GM12878 (cell line): ENCODE data around the gene ZNF732. TPM values are rescaled to one million over a fixed set of nuclear protein-coding genes. Genes with fewer than 3 reads are reported as not detected.

ENCODE experiments used
- BCL11A ChIP-seq: IDR thresholded peaks from 2 replicates; pipeline ENCODE4 v1.6.1; 2011; ENCODE audit warnings: low read depth, low read length
- CBFB ChIP-seq: IDR thresholded peaks from 2 replicates; pipeline ENCODE4 v1.6.1; 2016; ENCODE audit warnings: antibody characterized with exemption, low read depth
- EED ChIP-seq: sonication (generic); IDR thresholded peaks from 2 replicates; pipeline ENCODE4 v1.6.1; 2016; ENCODE audit warnings: antibody characterized with exemption, low read depth
- HDAC2 ChIP-seq: fragments of 200-600 bp; sonication (generic); IDR thresholded peaks from 2 replicates; pipeline ENCODE4 v1.6.1; 2017
- IKZF1 ChIP-seq: fragments of 450-650 bp; conservative IDR thresholded peaks from 2 replicates; pipeline ENCODE4 v1.6.1; 2017; ENCODE audit warnings: antibody characterized with exemption, mild to moderate bottlenecking
- LARP7 ChIP-seq: fragments of 450-650 bp; IDR thresholded peaks from 2 replicates; pipeline ENCODE4 v1.6.1; 2017; ENCODE audit warnings: mild to moderate bottlenecking
- MEF2A ChIP-seq: IDR thresholded peaks from 2 replicates; pipeline ENCODE4 v1.6.1; 2011; ENCODE audit warnings: low read depth, mild to moderate bottlenecking, low read length, moderate library complexity; ENCODE audit not compliant: insufficient read depth
- RAD51 ChIP-seq: fragments of 450-650 bp; IDR thresholded peaks from 2 replicates; pipeline ENCODE4 v1.6.1; 2016; ENCODE audit warnings: moderate library complexity, mild to moderate bottlenecking, inconsistent platforms
- SP1 ChIP-seq: IDR thresholded peaks from one replicate; pipeline ENCODE4 v1.6.1; 2011; ENCODE audit warnings: low read depth, low read length
- SREBF1 ChIP-seq: IDR thresholded peaks from 2 replicates; pipeline ENCODE4 v1.6.1; 2012; ENCODE audit warnings: mild to moderate bottlenecking, low read length
- ZBTB11 ChIP-seq: fragments of 450-650 bp; formaldehyde crosslinking; IDR thresholded peaks from 2 replicates; pipeline ENCODE4 v1.5.0; 2022; ENCODE audit warnings: mild to moderate bottlenecking, missing genetic modification characterization
- polyA plus RNA-seq, 11 experiments: library from polyadenylated mRNA; depleted of rRNA in 4 of 11; unstranded in 6 of 11; stranded (reverse) in 5 of 11; fragments of >200 nt; fragmentation: Nextera tagmentation in 4 of 11; fragmentation: Illumina TruSeq in 1 of 11; extraction: Ambion mirVana in 4 of 11; extraction: Trizol in 1 of 11; gene quantifications; 1 replicate in 1 of 11; 2 replicates in 10 of 11; pipeline versions ENCODE4 v1.2.1 to v1.2.3, GENCODE V29; 2011 to 2016; ENCODE audit warnings: inconsistent platforms in 2 of 11, missing spikeins in 2 of 11, low read depth in 1 of 11
- total RNA-seq, 4 experiments: library from RNA; depleted of rRNA in 3 of 4; stranded (reverse); fragments of >200 nt in 3 of 4; fragmentation: Illumina TruSeq in 1 of 4; extraction: Trizol in 1 of 4; gene quantifications; 2 replicates each; pipeline versions ENCODE4 v1.2.1 to v1.2.3, GENCODE V29; 2013 to 2021
- TF ChIP-seq, protein P1 (sequence below): fragments of 450-650 bp; IDR thresholded peaks from 2 replicates; pipeline ENCODE4 v1.6.1; 2017; ENCODE audit warnings: antibody characterized with exemption, mild to moderate bottlenecking, moderate library complexity
- TF ChIP-seq, protein P2 (sequence below): fragments of 450-650 bp; IDR thresholded peaks from 2 replicates; pipeline ENCODE4 v1.6.1; 2018; ENCODE audit warnings: mild to moderate bottlenecking, low read depth, moderate library complexity; ENCODE audit not compliant: partially characterized antibody
- TF ChIP-seq, protein P3 (sequence below): fragments of 450-650 bp; IDR thresholded peaks from 2 replicates; pipeline ENCODE4 v1.6.1; 2016; ENCODE audit warnings: mild to moderate bottlenecking, moderate library complexity, borderline replicate concordance

ZNF732 gene
- total and polyA plus RNA-seq, 10 of the 15 experiments (the other 5 are each of a cell fraction or from before 2014, with no cell fraction given), result not detected

DNA sequence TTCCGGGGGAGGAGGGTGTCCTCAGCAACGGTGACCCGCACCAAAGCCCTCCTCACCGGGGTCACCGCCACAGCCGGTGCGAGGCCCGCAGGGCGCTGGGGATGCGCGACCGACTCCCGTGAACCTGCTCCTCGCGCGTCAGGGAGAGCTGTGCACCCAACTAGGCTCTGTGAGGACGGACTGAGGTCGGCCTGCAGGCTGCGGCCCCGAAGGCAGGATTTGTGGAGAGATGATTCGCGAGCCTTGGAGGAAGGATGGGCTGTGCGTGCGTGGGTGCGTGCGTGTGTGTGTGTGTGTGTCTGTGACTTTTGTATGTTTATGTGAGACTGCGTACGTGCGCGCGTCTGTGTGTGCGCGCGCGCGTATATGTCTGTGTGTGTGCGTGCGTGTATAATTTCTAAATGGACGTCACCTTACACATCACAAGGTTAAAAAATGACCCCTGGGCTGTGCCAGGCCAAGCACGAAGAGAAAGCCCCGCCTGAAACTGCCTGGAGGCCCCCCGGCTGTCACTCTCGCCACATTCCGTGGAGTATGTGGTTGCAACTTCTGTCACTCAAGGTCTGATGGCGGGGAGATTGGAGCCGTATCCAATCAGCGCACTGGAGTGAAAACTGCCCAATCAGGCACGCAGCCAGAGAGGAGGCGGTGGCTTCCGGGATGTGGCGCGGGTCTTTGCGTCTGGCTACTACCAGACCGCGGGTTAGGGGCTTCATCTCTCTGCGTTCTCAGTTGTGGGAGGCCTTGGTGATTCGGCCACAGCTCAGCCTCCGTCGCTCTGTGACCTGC lies 32.1 kb upstream of the ZNF732 start, which contains the start of gene ZNF141 (continued):
- TF ChIP-seq, protein P1, sequence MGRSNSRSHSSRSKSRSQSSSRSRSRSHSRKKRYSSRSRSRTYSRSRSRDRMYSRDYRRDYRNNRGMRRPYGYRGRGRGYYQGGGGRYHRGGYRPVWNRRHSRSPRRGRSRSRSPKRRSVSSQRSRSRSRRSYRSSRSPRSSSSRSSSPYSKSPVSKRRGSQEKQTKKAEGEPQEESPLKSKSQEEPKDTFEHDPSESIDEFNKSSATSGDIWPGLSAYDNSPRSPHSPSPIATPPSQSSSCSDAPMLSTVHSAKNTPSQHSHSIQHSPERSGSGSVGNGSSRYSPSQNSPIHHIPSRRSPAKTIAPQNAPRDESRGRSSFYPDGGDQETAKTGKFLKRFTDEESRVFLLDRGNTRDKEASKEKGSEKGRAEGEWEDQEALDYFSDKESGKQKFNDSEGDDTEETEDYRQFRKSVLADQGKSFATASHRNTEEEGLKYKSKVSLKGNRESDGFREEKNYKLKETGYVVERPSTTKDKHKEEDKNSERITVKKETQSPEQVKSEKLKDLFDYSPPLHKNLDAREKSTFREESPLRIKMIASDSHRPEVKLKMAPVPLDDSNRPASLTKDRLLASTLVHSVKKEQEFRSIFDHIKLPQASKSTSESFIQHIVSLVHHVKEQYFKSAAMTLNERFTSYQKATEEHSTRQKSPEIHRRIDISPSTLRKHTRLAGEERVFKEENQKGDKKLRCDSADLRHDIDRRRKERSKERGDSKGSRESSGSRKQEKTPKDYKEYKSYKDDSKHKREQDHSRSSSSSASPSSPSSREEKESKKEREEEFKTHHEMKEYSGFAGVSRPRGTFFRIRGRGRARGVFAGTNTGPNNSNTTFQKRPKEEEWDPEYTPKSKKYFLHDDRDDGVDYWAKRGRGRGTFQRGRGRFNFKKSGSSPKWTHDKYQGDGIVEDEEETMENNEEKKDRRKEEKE, result no peak
- TF ChIP-seq, protein P2, sequence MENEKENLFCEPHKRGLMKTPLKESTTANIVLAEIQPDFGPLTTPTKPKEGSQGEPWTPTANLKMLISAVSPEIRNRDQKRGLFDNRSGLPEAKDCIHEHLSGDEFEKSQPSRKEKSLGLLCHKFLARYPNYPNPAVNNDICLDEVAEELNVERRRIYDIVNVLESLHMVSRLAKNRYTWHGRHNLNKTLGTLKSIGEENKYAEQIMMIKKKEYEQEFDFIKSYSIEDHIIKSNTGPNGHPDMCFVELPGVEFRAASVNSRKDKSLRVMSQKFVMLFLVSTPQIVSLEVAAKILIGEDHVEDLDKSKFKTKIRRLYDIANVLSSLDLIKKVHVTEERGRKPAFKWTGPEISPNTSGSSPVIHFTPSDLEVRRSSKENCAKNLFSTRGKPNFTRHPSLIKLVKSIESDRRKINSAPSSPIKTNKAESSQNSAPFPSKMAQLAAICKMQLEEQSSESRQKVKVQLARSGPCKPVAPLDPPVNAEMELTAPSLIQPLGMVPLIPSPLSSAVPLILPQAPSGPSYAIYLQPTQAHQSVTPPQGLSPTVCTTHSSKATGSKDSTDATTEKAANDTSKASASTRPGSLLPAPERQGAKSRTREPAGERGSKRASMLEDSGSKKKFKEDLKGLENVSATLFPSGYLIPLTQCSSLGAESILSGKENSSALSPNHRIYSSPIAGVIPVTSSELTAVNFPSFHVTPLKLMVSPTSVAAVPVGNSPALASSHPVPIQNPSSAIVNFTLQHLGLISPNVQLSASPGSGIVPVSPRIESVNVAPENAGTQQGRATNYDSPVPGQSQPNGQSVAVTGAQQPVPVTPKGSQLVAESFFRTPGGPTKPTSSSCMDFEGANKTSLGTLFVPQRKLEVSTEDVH, result no peak
- TF ChIP-seq EED (no peak), LARP7 (peak; percentile 57; the same call in 1 of the 2 replicates), ZBTB11 (no peak), CBFB (no peak), RAD51 (no peak), SP1 (peak; percentile 99), IKZF1 (peak; percentile 11; the same call in 1 of the 2 replicates), MEF2A (no peak), BCL11A (no peak), HDAC2 (0 out of 2 replicates have a peak, but pooled peaks have one; percentile 70), SREBF1 (no peak)
- TF ChIP-seq, protein P3, sequence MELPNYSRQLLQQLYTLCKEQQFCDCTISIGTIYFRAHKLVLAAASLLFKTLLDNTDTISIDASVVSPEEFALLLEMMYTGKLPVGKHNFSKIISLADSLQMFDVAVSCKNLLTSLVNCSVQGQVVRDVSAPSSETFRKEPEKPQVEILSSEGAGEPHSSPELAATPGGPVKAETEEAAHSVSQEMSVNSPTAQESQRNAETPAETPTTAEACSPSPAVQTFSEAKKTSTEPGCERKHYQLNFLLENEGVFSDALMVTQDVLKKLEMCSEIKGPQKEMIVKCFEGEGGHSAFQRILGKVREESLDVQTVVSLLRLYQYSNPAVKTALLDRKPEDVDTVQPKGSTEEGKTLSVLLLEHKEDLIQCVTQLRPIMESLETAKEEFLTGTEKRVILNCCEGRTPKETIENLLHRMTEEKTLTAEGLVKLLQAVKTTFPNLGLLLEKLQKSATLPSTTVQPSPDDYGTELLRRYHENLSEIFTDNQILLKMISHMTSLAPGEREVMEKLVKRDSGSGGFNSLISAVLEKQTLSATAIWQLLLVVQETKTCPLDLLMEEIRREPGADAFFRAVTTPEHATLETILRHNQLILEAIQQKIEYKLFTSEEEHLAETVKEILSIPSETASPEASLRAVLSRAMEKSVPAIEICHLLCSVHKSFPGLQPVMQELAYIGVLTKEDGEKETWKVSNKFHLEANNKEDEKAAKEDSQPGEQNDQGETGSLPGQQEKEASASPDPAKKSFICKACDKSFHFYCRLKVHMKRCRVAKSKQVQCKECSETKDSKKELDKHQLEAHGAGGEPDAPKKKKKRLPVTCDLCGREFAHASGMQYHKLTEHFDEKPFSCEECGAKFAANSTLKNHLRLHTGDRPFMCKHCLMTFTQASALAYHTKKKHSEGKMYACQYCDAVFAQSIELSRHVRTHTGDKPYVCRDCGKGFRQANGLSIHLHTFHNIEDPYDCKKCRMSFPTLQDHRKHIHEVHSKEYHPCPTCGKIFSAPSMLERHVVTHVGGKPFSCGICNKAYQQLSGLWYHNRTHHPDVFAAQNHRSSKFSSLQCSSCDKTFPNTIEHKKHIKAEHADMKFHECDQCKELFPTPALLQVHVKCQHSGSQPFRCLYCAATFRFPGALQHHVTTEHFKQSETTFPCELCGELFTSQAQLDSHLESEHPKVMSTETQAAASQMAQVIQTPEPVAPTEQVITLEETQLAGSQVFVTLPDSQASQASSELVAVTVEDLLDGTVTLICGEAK, result peak; percentile 89
